ENCODE data around the gene CDC42EP4.

The CDC42EP4 gene

GRCh38 chr17:73247726-73248125 lies 64.1 kb downstream of the CDC42EP4 start:
- DNase-seq: no peak

- DNase-seq: no peak
These were observed 71.2 kb downstream of the CDC42EP4 start for GRCh38 chr17:73240561-73240960.

- no peak for DNase-seq
These were observed 74.1 kb downstream of the CDC42EP4 start for GRCh38 chr17:73237714-73238113.

- DNase-seq: no peak
These were observed 77.1 kb downstream of the CDC42EP4 start for GRCh38 chr17:73234736-73235135.
